MCF 10A (cell line): ENCODE measurements around the gene DGKG. TPM values are rescaled to one million over a fixed set of nuclear protein-coding genes. Genes with fewer than 3 reads are reported as not detected.

Experiments
- BruUV-seq: library from RNA; stranded (reverse); fragments of 400-500 nt; replicated peaks from 2 replicates; lab custom pipeline; 2021; lab: Mats Ljungman, UMichigan
- CTCF ChIA-PET: fragments of 300-600 bp; sonication (Branson Sonifier 250); formaldehyde crosslinking; extraction: SDS; loops from one replicate; lab custom pipeline; 2021; ENCODE audit warnings: antibody characterized with exemption, inconsistent platforms; lab: Yijun Ruan, JAX
- POLR2A ChIA-PET: fragments of 300-600, 350-650 bp; sonication (Branson Sonifier 250); formaldehyde crosslinking; extraction: SDS; loops from one replicate; lab custom pipeline; 2020; ENCODE audit warnings: antibody characterized with exemption, inconsistent platforms; lab: Yijun Ruan, JAX
- DNase-seq: peaks from one replicate; pipeline ENCODE4 v3.0.0-alpha.2; 2018; ENCODE audit not compliant: unreplicated experiment
- H3K27ac Mint-ChIP-seq: one replicate; pipeline ENCODE4 v1.8.0; 2022; ENCODE audit warnings: mild to moderate bottlenecking, low read depth, mixed read lengths; ENCODE audit not compliant: unreplicated experiment
- H3K27me3 Mint-ChIP-seq: one replicate; pipeline ENCODE4 v1.8.0; 2022; ENCODE audit warnings: mixed read lengths; ENCODE audit not compliant: insufficient read depth, unreplicated experiment
- H3K36me3 Mint-ChIP-seq: one replicate; pipeline ENCODE4 v1.8.0; 2022; ENCODE audit warnings: mild to moderate bottlenecking, moderate library complexity, mixed read lengths; ENCODE audit not compliant: insufficient read depth, unreplicated experiment
- H3K4me1 Mint-ChIP-seq: one replicate; pipeline ENCODE4 v1.8.0; 2022; ENCODE audit warnings: mixed read lengths; ENCODE audit not compliant: insufficient read depth, unreplicated experiment
- H3K4me3 Mint-ChIP-seq: one replicate; pipeline ENCODE4 v1.8.0; 2022; ENCODE audit warnings: mild to moderate bottlenecking, moderate library complexity, mixed read lengths; ENCODE audit not compliant: unreplicated experiment
- H3K9me3 Mint-ChIP-seq: one replicate; pipeline ENCODE4 v1.8.0; 2022; ENCODE audit warnings: mixed read lengths; ENCODE audit not compliant: unreplicated experiment
- intact Hi-C: fragments of 100-400 bp; cut with micrococcal nuclease; formaldehyde crosslinking; loops from 2 replicates; pipeline ENCODE4 v1.14.1; 2022
- total RNA-seq: library from RNA; stranded (reverse); gene quantifications from 2 replicates; pipeline ENCODE4 v1.2.3, GENCODE V29; 2022
- TF ChIP-seq, protein P1 (sequence below): fragments of 200-600 bp; IDR thresholded peaks from one replicate; pipeline ENCODE4 v1.8.0; 2022; ENCODE audit warnings: antibody characterized with exemption, mild to moderate bottlenecking; ENCODE audit not compliant: unreplicated experiment

DGKG gene
- total RNA-seq, 1 experiment from 2014 or later, result not detected

DNA sequence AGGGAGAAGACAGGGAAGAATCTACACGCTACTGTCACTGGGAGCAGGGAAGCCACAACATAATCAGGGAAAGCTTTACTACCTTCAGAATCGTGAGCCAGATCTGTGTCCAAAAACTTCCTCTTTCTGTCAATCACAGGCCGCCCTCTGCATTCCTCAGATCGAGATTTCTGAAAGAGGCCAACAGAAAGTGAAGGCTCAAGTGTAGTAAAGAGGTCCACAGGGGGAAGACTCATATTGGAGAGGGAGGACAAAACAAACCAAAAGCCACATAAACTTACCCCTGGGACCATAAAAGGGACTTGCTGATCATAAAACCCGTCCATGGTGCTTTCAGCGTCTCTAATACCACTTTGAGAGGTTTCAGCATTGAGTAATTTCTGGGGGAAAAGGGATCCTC, 256.5 kb downstream of the DGKG start:
- peak overlapping the region; percentile 63 for H3K27ac Mint-ChIP-seq
- H3K4me1 Mint-ChIP-seq, result peaks cover 36% of the 10 kb centered on the region
- no TSS peak for BruUV-seq
- TF ChIP-seq, protein P1, sequence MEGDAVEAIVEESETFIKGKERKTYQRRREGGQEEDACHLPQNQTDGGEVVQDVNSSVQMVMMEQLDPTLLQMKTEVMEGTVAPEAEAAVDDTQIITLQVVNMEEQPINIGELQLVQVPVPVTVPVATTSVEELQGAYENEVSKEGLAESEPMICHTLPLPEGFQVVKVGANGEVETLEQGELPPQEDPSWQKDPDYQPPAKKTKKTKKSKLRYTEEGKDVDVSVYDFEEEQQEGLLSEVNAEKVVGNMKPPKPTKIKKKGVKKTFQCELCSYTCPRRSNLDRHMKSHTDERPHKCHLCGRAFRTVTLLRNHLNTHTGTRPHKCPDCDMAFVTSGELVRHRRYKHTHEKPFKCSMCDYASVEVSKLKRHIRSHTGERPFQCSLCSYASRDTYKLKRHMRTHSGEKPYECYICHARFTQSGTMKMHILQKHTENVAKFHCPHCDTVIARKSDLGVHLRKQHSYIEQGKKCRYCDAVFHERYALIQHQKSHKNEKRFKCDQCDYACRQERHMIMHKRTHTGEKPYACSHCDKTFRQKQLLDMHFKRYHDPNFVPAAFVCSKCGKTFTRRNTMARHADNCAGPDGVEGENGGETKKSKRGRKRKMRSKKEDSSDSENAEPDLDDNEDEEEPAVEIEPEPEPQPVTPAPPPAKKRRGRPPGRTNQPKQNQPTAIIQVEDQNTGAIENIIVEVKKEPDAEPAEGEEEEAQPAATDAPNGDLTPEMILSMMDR, result no peak
- intact Hi-C loops, result loop anchor here (10.0 kb wide), 1 partner anchor 439 kb away; the partner anchor contains the start of gene CRYGS
- DNase-seq, result no peak
- peaks cover 26% of the 10 kb centered on the region for H3K36me3 Mint-ChIP-seq
- peak overlapping the region; percentile 29 for H3K4me3 Mint-ChIP-seq
- CTCF ChIA-PET, result interaction anchor here (0.6 to 0.8 kb wide), 2 partner anchors 33 to 315 kb away, joined by 3 read pairs; no protein-coding TSS in a partner anchor
- POLR2A ChIA-PET, result interaction anchor here (0.7 kb wide), 1 partner anchor 347 kb away, joined by 3 read pairs; no protein-coding TSS in a partner anchor
- H3K27me3 Mint-ChIP-seq, result no peaks in the 10 kb centered on the region
- no peaks in the 10 kb centered on the region for H3K9me3 Mint-ChIP-seq

DNA sequence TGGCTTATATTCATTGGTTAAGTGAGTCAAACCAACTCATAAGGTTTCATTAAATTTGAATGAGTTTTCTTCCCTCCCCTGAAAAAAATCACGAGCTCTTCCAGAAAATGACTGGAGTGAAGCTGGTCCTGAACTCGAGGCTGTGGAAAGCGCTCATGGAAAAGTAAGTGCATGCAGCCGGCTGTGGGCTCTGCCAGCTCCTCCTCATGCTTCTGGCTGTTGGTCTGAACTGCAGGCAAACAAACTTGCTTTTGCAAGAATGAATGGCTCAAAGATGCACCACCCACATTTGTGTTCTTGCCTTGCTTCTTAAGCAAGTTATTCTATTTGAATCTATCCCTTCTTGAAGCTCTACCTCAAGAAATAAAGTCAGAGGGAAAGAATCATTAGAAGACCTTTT, 259.3 kb downstream of the DGKG start:
- ChIA-PET POLR2A (interaction anchor here (1.9 kb wide), 1 partner anchor 512 kb away, joined by 5 read pairs; no protein-coding TSS in a partner anchor), CTCF (interaction anchor here (0.6 to 1.0 kb wide), 4 partner anchors 16 to 1081 kb away, joined by 3 to 4 read pairs (median 3); no protein-coding TSS in a partner anchor)
- no peak overlapping the region for H3K4me3 Mint-ChIP-seq
- intact Hi-C loops, result loop anchor here (10.0 kb wide), 1 partner anchor 442 kb away; the partner anchor contains the start of gene CRYGS
- TF ChIP-seq, protein P1, result no peak
- H3K27me3 Mint-ChIP-seq, result no peaks in the 10 kb centered on the region
- BruUV-seq, result no TSS peak
- no peaks in the 10 kb centered on the region for H3K9me3 Mint-ChIP-seq
- peak overlapping the region; percentile 91 for H3K27ac Mint-ChIP-seq
- H3K36me3 Mint-ChIP-seq, result peaks cover 15% of the 10 kb centered on the region
- H3K4me1 Mint-ChIP-seq, result peaks cover 54% of the 10 kb centered on the region
- no peak for DNase-seq

DNA sequence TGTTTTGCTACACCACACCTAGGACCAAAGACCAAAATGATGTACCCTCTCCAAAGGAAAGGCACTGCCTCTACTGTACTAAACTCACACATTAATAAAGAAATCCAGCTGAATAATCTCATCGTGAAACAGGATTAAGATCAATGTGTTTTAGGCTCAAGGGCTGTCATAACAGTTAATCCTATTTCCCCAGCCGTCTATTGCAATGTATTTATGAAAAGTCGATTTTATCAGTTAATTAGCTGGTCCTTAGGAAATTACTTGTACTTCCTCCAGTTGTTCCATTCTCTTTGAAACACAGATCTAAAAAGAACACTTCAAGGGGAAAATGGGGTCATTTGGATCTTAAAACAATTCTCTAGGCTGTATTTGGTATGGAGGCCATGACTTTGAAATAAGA, 261.6 kb downstream of the DGKG start:
- H3K27ac Mint-ChIP-seq, result no peak overlapping the region
- no peaks in the 10 kb centered on the region for H3K9me3 Mint-ChIP-seq
- peaks cover 51% of the 10 kb centered on the region for H3K4me1 Mint-ChIP-seq
- H3K4me3 Mint-ChIP-seq, result no peak overlapping the region
- H3K36me3 Mint-ChIP-seq, result peaks cover 15% of the 10 kb centered on the region
- H3K27me3 Mint-ChIP-seq, result no peaks in the 10 kb centered on the region
- ChIA-PET POLR2A (no interaction called here), CTCF (interaction anchor here (0.8 kb wide), 1 partner anchor 440 kb away, joined by 3 read pairs; no protein-coding TSS in a partner anchor)
- BruUV-seq, result no TSS peak
- intact Hi-C loops, result loop anchor here (10.0 kb wide), 1 partner anchor 444 kb away; the partner anchor contains the start of gene CRYGS
- DNase-seq, result no peak
- TF ChIP-seq, protein P1, result no peak

DNA sequence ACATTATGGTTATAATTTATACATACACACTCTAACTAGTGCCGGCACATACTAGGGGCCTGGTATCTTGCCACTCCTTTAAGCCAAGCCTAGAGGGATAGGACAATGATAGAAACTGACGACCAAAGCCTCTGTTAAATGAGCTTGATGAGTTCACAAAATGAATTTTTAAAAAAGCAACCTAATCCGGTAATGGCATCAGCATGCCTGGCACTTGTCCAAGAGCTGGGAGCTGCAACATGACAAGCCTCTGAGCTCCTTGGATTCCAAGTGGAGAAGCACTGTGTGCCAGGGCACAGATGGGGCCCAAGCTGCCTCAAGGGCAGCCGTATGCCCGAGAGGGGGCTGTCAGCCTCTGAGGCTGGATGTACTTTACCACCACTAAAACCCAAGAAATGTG, 262.9 kb downstream of the DGKG start:
- Mint-ChIP-seq H3K4me3 (peak overlapping the region; percentile 66), H3K9me3 (no peaks in the 10 kb centered on the region), H3K27ac (peak overlapping the region; percentile 77), H3K4me1 (peaks cover 47% of the 10 kb centered on the region), H3K27me3 (no peaks in the 10 kb centered on the region), H3K36me3 (peaks cover 21% of the 10 kb centered on the region)
- intact Hi-C loops, result no loop called here
- DNase-seq, result peak; percentile 81
- no TSS peak for BruUV-seq
- TF ChIP-seq, protein P1, result no peak
- CTCF ChIA-PET, result interaction anchor here (1.3 to 1.9 kb wide), 2 partner anchors 18 to 156 kb away, joined by 3 to 4 read pairs; no protein-coding TSS in a partner anchor
- POLR2A ChIA-PET, result interaction anchor here (0.7 to 3.4 kb wide), 6 partner anchors 8 to 162 kb away, joined by 3 to 25 read pairs (median 3); partner anchors contain the start of gene ETV5
